GM18502 (cell line): Measurements from ENCODE around the gene NOM1.

Source experiments
- ATAC-seq: cut with Tn5 transposase; IDR thresholded peaks from one replicate; pipeline ENCODE4 v1.9.1; 2021; ENCODE audit warnings: mild to moderate bottlenecking; ENCODE audit not compliant: unreplicated experiment, poor library complexity

The NOM1 gene

DNA sequence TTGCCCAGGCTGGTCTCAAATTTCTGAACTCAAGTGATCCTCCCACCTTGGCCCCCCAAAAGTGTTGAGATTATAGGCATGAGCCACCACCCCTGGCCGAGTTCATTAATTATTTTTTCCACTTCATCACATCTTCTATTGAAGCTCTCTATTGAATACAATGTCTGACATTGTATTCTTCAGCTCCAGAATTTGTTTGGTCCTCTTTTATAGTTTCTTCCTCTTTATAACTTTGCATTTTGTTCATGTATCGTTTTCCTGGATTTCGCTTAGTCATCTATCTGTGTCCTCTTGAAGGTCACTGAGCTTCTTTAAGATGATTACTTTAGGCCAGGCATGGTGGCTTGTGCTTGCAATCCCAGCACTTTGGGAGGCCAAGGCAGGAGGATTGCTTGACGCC is 30.2 kb downstream of the NOM1 start:
- ATAC-seq = no peak

DNA sequence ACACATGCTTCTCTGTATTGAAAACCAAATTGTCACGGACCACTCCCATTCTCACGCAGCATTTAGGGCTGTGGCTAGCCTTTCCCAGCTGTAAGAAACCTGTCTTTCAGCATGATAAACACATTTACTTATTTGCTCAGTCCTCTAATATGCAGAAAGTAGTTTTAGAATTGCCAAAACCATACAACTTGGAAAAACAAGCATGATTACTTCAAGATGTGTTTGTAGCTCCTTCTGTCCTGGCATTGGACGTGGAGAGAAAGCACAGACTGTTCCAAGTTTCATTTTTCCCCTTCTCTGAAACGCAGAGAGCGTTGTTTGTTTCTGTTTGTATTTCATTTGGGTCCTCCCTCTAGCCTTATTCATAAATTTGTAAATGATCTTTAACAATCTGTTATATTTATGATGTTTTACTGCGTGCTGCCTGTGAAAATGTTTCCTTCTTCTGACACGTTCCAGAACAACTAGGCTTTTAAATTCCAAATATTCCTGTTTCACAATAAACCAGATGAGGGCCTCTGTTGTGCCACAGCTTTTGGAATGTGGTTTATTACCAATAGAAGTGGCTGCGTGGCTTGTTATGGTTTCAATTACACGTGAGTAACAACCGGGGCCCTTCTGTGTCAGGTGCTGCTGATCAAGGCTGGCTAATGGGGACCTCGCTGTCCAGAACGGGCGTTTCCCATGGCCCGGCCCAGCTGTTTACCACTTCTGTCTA is 34.8 kb downstream of the NOM1 start:
- ATAC-seq = no peak

DNA sequence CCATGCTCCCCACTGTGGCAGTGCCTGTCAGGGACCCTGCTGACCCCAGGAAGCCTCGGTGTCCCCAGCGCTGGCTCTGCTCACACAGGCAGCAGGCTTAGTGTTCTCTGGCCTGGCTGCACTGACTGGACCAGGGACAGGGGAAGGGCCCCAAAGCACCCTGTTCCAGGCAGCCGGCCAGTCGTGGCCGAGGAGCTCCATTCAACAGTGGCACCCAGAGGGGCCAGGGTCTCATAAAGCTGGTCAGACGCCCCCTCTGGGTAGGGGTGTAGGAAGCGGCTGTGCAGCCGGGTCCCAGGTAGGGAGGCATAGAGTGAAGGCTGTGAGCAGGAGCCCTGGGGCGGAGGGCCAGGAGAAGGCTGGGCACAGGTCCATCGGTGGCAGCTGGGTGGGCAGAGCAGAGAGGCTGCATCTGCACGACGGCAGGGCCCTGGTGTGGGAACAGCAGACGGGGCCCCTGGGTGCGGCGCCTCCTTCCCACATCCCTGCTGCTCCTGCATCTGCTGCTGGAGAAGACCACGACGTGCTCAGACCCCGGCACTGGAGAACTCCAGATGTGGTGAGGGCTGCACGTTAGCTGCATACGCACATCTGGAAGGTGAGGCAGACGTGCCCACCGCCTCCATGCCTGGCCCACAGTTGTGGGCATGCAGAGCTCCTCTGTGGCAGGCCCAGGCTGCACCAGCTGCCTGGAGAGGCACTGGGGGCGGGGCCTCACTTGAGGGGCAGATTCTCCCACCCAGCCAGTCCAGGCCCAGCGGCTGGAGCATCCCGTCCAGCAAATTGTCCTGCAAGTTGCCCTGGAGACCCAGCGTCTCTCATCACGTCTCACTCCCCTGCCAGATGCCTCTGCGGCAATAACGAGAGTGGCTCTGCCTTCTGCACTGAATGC is 35.8 kb downstream of the NOM1 start:
- no peak for ATAC-seq

DNA sequence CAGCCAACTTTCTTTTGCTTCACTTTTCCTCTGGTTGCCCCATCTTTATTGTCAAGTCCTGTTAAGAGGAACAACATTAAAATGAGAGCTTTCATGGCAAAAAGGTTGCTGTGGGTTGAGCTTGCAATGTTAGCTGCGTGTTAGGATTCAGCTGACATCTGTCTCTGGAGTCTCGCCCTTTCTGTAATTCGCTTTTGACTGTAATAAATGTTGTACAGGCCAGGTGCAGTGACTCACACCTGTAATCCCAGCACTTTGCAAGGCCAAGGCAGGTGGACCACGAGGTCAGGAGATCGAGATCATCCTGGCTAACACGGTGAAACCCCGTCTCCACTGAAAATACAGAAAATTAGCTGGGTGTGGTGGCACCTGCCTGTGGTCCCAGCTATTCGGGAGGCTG is 36.9 kb downstream of the NOM1 start:
- no peak for ATAC-seq

DNA sequence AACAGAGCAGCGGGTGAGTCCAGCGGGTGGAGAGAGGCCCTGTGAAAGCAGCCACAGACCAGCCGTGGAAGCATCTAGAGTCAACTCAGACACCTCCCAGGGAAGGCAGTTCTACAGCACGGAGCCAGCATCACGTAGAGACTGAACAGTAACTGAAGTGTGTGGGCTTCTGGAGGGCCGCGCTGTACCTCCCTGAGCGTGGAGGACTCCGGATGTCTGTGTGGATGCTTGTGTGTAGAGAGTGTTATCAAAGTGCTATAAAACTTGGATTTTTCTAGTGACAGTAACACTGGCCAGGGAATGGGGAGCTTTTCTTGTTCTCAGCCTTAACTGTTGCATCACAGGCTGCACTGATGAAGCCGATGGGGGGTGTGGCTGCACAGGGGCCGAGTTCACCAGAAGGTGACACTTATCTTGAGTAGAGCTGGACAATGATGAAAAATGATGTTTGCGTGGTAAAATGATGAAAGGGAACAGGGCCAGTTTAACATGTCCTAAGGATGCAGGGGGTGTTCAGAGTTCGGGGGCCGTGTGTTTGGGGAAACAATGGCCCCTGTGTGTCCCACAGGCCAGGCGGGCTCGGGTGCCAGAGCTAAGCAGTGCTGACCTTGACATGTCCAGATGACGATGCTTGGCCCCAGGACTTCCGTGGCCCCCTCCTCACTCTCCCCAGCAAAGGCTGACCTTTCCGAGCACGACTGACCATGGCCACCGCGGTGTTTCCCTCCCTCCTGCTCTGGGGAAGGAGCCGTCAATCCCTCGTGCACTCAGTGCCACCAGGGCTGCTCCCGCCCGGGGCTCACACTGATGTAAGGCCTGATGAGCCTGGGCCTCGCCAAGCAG is 39.1 kb downstream of the NOM1 start:
- no peak for ATAC-seq

DNA sequence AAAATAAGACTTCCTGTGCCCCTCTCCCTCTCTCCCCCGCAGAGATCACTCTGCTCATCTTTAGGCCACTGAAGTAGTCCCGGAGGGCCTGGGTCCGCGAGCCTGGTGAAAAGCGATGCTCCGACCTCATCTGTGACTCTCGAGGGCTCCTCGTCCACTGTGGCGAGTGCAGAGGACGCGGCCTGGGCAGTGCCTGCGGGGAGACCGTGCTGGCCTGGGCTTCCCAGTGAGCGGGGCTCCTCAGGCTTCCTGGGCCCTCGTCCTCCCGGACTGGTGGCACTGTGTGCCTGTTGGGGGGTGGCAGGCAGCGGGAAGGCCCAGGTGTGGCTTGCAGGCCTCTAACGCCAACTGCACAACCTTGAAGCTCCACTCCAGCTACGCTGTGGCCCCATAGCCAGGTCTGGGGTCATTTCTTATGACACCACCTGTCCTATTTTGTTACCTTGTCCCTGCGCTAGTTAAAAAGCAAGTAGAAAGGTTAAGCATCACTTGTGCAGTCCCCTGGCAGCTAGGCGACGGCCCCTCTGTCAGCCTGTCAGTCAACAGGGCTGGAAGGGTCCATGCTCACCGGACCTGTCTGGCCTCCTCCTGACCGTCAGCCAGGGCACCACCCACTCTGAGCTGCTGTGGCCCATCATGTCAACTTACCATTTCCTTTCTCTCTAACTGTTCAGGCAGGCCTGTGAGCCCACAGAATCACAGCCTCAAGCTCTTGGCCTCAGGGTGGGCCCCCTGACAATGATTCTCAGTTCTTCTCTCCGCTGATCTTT is 40.4 kb downstream of the NOM1 start:
- no peak for ATAC-seq

DNA sequence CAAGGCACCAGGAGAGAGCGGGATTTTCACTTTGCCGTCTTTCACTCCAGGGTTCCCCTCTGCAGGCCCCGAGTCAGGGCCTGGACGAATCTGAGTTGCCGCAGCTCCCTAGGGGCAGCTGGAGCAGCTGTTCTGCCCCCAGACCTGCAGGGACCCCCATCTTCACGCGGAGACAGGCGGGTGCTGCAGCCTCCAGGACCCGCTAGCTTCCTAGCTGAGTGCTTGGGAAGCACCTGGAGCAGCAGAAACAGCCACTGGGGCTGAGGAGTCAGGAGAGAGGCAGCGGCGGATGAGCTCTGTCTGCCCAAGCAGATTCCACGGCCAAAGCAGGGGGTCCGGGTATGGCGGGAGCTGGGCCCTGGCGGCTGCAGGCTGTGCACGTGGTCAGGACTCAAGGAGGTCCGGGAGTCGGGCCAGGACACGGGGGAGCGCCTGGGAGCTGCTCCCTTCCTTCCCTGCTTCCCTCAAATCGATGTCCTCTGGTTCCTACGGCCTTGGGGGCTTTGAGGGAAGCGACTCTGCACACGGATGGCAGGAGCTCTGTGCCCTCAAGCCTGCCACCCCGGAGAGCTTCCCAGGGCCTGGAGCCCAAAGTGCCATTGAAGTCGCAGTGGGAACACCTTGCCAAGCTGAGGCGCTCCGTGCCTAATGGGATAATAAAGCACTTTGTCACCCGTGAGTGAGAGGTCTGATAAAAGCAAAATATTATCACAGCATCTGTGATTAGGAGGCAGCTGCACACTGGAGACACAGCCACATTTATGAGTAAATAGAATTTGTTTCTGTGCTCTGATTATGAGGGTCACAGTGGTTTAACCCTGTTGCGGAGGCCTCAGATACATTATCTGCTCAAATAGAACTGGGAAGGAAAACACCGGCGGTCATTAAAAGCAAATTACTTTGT is 43.8 kb downstream of the NOM1 start:
- no peak for ATAC-seq

DNA sequence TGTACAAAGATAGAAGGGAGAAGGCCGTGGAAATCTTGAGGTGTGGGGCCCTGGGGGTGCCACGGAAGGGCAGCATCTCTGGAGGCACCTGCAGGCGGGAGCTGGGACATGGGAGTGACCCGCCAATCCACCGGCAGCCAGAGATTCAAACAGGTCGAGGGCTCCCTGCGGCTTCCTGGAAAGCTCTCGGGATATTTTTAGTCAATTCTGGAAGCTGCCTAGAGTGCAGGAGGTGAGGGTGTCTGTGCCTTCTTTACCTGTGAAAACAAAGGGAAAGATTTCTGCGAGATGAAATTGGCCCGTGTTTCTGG is 44.4 kb downstream of the NOM1 start:
- no peak for ATAC-seq

DNA sequence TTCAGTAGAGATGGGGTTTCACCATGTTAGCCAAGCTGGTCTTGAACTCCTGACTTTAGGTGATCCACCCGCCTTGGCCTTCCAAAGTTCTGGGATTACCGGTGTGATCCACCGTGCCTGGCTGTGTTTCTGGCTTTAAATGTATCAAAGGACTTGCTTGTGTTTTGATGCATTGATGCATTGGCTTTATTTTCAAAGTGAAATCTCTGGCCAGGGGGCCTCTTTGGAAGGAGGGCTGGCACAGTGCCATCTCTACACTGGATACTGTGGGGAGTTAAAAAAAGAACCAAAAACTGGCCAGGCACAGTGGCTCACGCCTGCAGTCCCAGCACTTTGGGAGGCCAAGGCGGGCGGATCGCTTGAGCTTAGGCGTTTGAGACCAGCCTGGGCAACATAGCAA is 44.9 kb downstream of the NOM1 start:
- no peak for ATAC-seq

DNA sequence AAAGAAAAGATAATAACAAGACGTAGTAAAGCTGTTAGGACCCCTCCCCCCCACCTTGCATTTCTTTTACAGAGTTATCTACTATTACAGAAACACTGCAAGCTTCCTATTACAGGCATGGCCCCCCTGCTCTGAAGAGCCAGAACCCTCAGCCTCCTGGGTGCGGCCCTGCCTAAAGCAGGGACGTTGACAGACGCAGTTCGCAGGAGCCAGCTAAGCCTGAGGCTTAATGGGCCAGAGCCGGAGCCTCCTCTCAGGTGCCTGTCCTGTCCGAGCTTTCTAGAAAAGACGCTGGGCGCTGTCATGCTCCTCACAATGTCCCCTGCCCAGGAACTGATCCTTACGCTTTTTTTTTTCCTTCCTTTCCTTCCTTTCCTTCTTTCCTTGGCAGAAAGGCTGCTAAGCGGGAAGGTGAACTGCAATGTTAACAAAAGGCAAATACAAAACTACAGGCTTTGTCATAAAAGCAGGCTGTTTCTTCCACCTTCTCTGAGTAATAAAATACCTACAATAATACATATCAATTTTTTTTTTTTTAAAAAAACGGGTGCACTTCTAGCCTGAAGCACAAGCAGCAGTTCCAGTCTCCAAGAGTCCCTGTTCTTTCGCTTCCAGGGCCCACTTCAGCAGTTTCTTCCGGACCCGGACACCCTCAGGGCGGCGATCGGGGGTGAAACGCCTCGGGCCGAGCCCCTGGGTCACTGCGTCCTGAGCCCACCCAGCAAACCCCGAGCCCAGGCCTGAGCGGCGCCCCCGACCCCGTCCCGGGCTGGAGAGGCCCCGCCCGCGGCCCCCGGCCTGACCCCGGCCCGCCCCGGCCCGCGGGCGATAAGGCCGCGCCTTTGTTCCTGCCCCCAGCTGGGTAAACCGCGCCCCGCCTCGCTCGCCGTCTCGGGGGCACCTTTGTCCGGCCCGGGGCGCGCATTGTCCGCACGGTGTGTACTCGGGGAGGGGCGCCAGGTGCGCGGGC is 49.8 kb downstream of the NOM1 start:
- ATAC-seq = no peak

DNA sequence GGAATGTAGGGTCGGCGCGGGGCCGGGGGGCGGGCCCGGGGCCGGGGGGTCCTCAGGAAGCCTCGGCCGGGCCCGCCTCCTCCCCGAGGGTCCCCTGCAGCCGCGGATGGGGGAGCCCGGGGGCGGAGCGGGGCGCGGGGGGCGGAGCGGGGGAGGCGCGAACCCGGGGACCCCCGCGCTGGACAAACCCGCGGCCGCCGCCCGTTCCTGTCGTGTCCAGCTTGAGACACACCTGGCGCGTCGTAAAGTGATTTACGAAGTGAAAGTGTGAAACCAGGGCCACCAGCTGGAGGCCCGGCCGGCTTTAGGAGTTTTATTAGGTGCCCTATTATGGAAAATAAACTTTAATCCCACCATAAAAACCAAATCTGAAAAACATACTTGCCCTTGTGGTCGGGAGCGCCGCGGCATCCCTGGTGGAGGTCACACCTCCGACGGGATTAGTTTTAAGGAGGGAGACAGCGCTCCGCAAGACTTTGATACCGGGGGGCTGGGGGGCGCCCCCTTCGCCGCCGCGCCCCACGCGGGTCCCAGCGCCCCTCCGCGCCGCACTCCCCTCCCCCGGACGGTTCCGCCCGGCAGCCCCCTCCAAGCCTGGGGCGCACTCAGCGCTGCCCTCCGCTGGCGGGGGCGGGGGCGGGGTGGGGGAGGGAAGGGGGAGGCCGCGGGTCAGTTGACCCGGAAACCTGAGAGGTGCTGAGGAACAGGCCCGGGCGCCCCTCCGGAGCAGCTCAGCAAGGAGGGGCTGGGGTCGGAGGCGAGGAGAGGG is 50.6 kb downstream of the NOM1 start:
- no peak for ATAC-seq

DNA sequence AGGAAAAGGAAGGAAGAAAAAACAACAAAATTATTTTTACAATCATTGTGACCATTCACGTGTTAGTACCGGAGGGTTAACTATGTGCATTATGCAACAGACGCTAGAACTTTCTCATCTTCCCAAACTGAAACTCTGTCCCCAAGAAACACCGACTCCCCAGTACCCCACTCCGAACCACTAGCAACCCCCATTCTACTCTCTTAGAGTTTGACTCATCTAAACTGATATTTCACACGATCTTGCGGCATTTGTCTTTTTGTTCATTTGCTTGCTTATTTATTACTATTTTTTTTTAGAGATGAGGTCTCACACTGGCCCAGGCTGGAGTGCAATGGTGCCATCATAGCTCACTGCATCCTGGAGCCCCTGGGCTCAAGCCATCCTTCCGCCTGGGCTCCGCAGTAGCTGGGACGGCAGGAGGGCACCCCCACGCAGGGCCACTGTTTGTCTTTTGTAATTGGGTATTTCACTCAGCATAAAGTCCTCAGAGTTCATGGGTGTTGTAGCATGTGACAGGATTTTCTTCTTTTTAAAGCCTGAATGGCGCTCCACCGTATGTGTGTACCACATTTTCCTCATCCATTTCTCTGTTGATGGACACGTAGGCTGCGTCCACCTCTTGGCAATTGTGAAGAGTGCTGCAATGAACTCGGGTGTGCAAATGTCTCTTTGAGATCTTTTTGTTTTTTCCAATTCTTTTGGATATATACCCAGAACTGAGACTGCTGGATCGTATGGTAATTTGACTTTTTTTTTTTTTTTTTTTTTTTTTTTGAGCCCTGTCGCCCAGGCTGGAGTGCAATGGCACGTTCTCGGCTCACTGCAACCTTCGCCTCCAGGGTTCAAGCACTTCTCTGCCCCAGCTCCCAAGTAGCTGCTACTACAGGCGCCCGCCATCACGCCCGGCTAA is 51.5 kb downstream of the NOM1 start:
- ATAC-seq = no peak

DNA sequence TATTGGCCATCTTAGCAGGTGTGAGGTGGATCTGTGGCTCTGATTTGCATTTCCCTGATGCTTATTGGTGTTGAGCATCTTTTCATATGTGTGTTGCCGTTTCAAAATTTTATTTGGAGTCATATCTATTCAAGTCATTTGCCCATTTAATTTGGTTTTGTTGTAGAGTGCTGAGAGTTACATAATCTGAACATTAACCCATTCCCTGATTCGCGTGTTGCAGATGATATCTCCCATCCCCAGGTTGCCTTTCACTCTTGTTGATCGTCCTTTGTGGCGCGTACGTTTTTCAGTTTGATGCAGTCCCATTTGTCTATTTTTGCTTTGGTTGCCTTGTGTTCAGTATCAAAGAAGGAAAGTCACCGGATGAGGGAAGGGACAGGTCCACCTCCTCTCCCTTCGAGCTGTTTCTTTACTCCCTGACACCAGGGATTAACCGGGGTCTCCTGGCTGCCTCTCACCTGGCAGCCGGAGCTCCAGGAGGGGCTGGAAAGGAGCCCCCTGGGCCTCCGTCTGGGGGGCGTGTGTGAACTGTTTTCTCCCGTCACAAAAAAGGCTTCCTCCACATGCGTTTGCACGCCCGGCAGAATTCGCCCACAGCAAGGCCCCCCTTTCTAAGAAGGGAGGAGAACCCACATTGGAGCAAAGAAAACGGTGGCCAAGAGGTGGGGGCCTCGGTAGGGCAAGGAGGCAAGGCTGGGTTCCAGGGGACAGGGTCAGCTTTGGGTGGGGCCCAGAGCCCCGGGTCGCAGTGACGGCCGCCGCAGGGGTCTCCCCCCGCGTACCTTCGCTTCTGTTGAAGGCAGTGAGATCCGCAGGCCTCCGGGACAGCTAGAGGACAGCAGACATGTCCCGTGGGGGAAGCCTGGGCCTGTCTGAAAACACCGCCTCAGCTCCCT is 52.7 kb downstream of the NOM1 start:
- no peak for ATAC-seq

DNA sequence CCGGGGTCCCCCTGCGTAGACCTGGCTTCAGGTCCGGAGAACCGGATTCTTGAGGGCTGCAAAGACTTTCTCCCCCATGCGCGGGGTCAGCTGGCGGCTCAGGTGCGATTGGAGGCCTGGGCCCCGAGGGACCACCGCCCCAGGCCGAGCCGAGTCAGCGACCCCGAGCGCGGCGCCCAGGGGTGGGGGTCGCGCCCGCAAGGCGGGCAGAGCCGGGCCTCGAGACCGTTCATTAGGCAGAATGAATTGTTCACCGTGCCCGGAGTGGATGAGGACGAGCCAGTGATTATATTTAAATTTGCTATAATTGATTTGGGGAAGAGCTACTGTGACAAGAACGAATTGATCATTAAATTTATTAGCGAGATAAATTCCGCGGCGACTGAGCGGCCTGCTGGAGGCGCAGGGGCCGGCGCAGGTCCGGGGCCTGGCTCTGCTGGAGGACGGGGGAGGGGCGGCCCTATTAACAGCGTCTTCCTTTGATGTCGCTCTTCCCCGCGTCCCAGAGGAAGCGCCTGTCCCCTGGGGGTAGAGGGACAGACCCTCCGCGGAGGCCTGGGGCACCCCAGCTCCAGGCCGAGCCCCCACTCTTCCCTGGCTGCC is 53.4 kb downstream of the NOM1 start:
- ATAC-seq = no peak

DNA sequence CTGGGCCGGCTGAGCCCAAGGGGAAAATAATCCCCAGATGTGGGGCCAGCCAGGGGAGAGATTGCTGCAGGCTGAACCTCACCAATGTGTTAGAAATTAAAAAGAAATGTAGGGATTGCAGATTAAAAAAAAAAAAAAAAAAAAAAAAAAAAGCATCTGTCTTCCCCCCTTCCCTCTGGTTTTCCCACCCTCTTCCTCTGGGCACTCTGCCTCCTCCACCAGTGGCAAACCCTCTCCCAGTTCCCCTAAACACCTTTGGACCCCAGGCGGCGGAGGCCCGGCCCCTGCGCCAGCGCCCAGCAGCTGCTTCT is 53.9 kb downstream of the NOM1 start:
- no peak for ATAC-seq
